Mesothelial cell of epicardium (in vitro differentiated cells): ENCODE measurements around the gene RABEP2. TPM values are rescaled to one million over a fixed set of nuclear protein-coding genes. Genes with fewer than 3 reads are reported as not detected.
"Not testable (repeated sequence)": the region's sequence is repeated elsewhere in the genome, so short reads cannot be mapped to it uniquely, and the experiment has no call there.

Experiments used
- DNase-seq, 2 experiments: peaks; one replicate each; pipeline ENCODE4 v3.0.0; 2021; ENCODE audit warnings: low spot score in 2 of 2; ENCODE audit not compliant: unreplicated experiment in 2 of 2
- H3K27ac Mint-ChIP-seq: 2 replicates; pipeline ENCODE4 v1.8.0; 2021; ENCODE audit warnings: mixed read lengths
- H3K27me3 Mint-ChIP-seq: 2 replicates; pipeline ENCODE4 v1.8.0; 2021; ENCODE audit warnings: low read depth, mixed read lengths
- H3K36me3 Mint-ChIP-seq: 2 replicates; pipeline ENCODE4 v1.8.0; 2021; ENCODE audit warnings: mixed read lengths
- H3K4me1 Mint-ChIP-seq: 2 replicates; pipeline ENCODE4 v1.8.0; 2021; ENCODE audit warnings: mixed read lengths
- H3K4me3 Mint-ChIP-seq: 2 replicates; pipeline ENCODE4 v1.8.0; 2021; ENCODE audit warnings: mild to moderate bottlenecking, moderate library complexity, mixed read lengths
- H3K9me3 Mint-ChIP-seq: 2 replicates; pipeline ENCODE4 v1.8.0; 2021; ENCODE audit warnings: mixed read lengths
- total RNA-seq: library from RNA; stranded (reverse); gene quantifications from 3 replicates; pipeline ENCODE4 v1.2.1, GENCODE V29; 2021
- TF ChIP-seq, protein P1 (sequence below): fragments of 200-600 bp; sonication (generic); IDR thresholded peaks from one replicate; pipeline ENCODE4 v1.5.0; 2021; ENCODE audit warnings: antibody characterized with exemption; ENCODE audit not compliant: unreplicated experiment

Gene RABEP2
- total RNA-seq, 1 donor from 2014 or later: 29.7 TPM

DNA sequence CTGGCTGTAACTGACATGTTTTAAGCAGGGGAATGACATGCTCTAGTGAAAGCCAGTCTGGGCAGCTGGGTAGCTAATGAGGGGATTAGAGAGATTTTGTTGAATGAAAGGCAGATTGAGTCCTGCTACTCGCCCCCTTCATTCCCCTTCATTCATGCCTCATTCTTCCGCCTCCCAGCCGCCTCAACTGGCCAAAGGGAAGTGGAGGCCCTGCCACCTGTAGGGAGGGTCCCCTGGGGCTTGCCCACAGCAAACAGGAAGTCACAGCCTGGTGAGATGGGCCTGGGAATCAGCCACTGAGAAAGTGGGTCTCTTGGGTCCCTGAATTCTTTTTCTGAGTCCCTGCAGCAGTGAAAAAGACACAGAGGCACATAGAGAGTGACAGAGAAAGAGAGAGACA, 5.6 kb upstream of the RABEP2 start:
- TF ChIP-seq, protein P1, sequence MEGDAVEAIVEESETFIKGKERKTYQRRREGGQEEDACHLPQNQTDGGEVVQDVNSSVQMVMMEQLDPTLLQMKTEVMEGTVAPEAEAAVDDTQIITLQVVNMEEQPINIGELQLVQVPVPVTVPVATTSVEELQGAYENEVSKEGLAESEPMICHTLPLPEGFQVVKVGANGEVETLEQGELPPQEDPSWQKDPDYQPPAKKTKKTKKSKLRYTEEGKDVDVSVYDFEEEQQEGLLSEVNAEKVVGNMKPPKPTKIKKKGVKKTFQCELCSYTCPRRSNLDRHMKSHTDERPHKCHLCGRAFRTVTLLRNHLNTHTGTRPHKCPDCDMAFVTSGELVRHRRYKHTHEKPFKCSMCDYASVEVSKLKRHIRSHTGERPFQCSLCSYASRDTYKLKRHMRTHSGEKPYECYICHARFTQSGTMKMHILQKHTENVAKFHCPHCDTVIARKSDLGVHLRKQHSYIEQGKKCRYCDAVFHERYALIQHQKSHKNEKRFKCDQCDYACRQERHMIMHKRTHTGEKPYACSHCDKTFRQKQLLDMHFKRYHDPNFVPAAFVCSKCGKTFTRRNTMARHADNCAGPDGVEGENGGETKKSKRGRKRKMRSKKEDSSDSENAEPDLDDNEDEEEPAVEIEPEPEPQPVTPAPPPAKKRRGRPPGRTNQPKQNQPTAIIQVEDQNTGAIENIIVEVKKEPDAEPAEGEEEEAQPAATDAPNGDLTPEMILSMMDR: no peak
- H3K4me1 Mint-ChIP-seq: no peaks in the 10 kb centered on the region
- DNase-seq: no peak
- H3K9me3 Mint-ChIP-seq: no peaks in the 10 kb centered on the region
- no peaks in the 10 kb centered on the region for H3K36me3 Mint-ChIP-seq
- H3K27ac Mint-ChIP-seq: peak overlapping the region; percentile 56
- no peaks in the 10 kb centered on the region for H3K27me3 Mint-ChIP-seq
- H3K4me3 Mint-ChIP-seq: no peak overlapping the region

DNA sequence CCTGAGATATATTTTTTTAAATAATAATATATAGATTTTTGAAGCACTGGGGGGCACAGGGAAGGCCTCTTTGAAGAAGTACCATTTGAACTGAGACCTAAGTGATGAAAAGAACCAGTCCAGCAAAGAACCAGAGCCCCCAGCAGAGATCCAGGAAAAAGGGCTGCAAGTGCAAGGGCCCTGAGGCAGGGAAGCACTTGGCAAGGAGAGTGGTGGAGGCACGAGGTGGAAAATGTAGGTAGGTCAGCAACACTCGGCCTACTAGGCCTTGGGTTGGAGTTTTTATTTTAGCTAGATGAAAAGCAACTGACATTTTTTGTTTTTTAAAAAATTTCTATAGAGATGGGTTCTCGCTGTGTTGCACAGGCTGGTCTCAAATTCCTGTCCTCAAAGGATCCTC, 5.2 kb upstream of the RABEP2 start:
- no peaks in the 10 kb centered on the region for H3K4me1 Mint-ChIP-seq
- no peak for DNase-seq
- no peak overlapping the region for H3K27ac Mint-ChIP-seq
- TF ChIP-seq, protein P1: no peak
- no peaks in the 10 kb centered on the region for H3K27me3 Mint-ChIP-seq
- no peaks in the 10 kb centered on the region for H3K36me3 Mint-ChIP-seq
- H3K4me3 Mint-ChIP-seq: no peak overlapping the region
- H3K9me3 Mint-ChIP-seq: no peaks in the 10 kb centered on the region

DNA sequence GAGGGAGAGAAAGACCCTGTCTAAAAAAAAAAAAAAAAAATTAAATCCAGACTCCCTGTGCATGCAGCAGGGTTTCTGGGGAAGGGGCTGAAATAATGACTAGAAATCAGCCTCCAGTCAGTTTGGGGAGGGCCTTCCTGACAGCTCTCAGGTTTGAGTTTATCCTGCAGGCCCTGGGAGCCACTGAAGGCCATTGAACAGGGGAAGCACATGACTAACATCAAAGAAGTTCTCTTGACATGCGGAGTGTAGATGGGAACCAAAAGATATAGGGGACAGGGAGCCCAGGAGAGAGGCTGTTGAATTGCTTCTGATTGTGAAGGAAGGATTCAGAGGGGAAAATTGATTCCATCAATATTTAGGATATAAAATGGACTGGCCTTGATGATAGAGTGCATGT, 2.8 kb upstream of the RABEP2 start:
- Mint-ChIP-seq H3K4me1 (peaks cover 11% of the 10 kb centered on the region), H3K36me3 (no peaks in the 10 kb centered on the region), H3K9me3 (no peaks in the 10 kb centered on the region), H3K27ac (no peak overlapping the region), H3K27me3 (no peaks in the 10 kb centered on the region), H3K4me3 (no peak overlapping the region)
- no peak for DNase-seq
- TF ChIP-seq, protein P1: no peak

DNA sequence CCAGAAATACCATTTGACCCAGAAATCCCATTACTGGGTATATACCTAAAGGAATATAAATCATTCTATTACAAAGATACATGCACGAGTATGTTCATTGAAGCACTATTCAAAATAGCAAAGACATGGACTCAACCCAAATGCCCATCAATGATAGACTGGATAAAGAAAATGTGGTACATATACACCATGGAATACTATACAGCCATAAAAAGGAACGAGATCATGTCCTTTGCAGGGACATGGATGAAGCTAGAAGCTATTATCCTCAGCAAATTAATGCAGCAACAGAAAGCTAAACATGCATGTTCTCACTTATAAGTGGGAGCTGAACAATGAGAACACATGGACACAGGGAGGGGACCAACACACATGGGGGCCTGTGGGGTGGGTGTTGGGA, 1.2 kb upstream of the RABEP2 start:
- Mint-ChIP-seq H3K4me3 (peak overlapping the region; percentile 93), H3K27ac (peak overlapping the region; percentile 99), H3K4me1 (peaks cover 11% of the 10 kb centered on the region)
- not testable (repeated sequence) for H3K27me3 Mint-ChIP-seq, DNase-seq, H3K9me3 Mint-ChIP-seq, H3K36me3 Mint-ChIP-seq

GRCh38 chr16:28925386-28926228, 569 bp upstream of the RABEP2 start:
- H3K4me3 Mint-ChIP-seq: peak overlapping the region; percentile 93
- peak overlapping the region; percentile 99 for H3K27ac Mint-ChIP-seq
- no peaks in the 10 kb centered on the region for H3K27me3 Mint-ChIP-seq
- H3K4me1 Mint-ChIP-seq: peaks cover 11% of the 10 kb centered on the region
- TF ChIP-seq, protein P1: no peak
- H3K36me3 Mint-ChIP-seq: peaks cover 3% of the 10 kb centered on the region
- DNase-seq: peak; percentile 46 to 79
- no peaks in the 10 kb centered on the region for H3K9me3 Mint-ChIP-seq

- no peaks in the 10 kb centered on the region for H3K9me3 Mint-ChIP-seq
- peak overlapping the region; percentile 93 for H3K4me3 Mint-ChIP-seq
- no peaks in the 10 kb centered on the region for H3K27me3 Mint-ChIP-seq
- TF ChIP-seq, protein P1: no peak
- H3K4me1 Mint-ChIP-seq: peaks cover 11% of the 10 kb centered on the region
- peaks cover 8% of the 10 kb centered on the region for H3K36me3 Mint-ChIP-seq
- peak overlapping the region; percentile 98 for H3K27ac Mint-ChIP-seq
- DNase-seq: no peak
Measured at GRCh38 chr16:28924399-28924761, 658 bp downstream of the RABEP2 start.
